GM12878 (cell line): ENCODE data around the gene GEMIN7. TPM values are rescaled to one million over a fixed set of nuclear protein-coding genes. Genes with fewer than 3 reads are reported as not detected.

ENCODE experiments used
- CTCF ChIP-seq, 3 experiments: IDR thresholded peaks in 2 of 3; conservative IDR thresholded peaks in 1 of 3; 2 replicates each; pipeline ENCODE4 v1.5.1; 2011; ENCODE audit warnings: low read depth in 3 of 3, low read length in 3 of 3, mild to moderate bottlenecking in 3 of 3, control low read depth in 2 of 3, moderate library complexity in 2 of 3, inconsistent platforms in 1 of 3, mixed read lengths in 1 of 3; ENCODE audit not compliant: control insufficient read depth in 2 of 3, insufficient read depth in 1 of 3; ENCODE audit errors: extremely low read depth in 1 of 3
- E2F4 ChIP-seq: IDR thresholded peaks from 2 replicates; pipeline ENCODE4 v1.6.1; 2012; ENCODE audit warnings: low read depth, low read length, improper control_type of control experiment
- EGR1 ChIP-seq, 2 experiments: IDR thresholded peaks; 1 replicate in 1 of 2; 2 replicates in 1 of 2; pipeline ENCODE4 v1.6.1; 2011 to 2012; ENCODE audit warnings: low read depth in 2 of 2, low read length in 2 of 2, borderline replicate concordance in 1 of 2, mild to moderate bottlenecking in 1 of 2, moderate library complexity in 1 of 2
- EP300 ChIP-seq, 2 experiments: fragments of 150-350 bp in 1 of 2; IDR thresholded peaks; 2 replicates each; pipeline ENCODE4 v1.6.1; 2011 to 2012; ENCODE audit warnings: low read depth in 2 of 2, low read length in 2 of 2, borderline replicate concordance in 1 of 2, improper control_type of control experiment in 1 of 2, inconsistent platforms in 1 of 2; ENCODE audit not compliant: control insufficient read depth in 1 of 2
- IKZF2 ChIP-seq, 2 experiments: fragments of 450-650 bp; IDR thresholded peaks; 2 replicates each; pipeline ENCODE4 v1.6.1; 2017; ENCODE audit warnings: mild to moderate bottlenecking in 2 of 2, moderate library complexity in 2 of 2
- IRF4 ChIP-seq: IDR thresholded peaks from 2 replicates; pipeline ENCODE4 v1.6.1; 2011; ENCODE audit warnings: low read depth, low read length
- NR2F1 ChIP-seq: fragments of 450-650 bp; conservative IDR thresholded peaks from 2 replicates; pipeline ENCODE4 v1.6.1; 2017; ENCODE audit warnings: mild to moderate bottlenecking
- RAD21 ChIP-seq: IDR thresholded peaks from 2 replicates; pipeline ENCODE4 v1.6.1; 2011; ENCODE audit warnings: mild to moderate bottlenecking, low read depth, low read length, moderate library complexity; ENCODE audit not compliant: insufficient read depth
- SKIL ChIP-seq: fragments of 450-650 bp; IDR thresholded peaks from 2 replicates; pipeline ENCODE4 v1.6.1; 2017; ENCODE audit warnings: mild to moderate bottlenecking, low read depth, inconsistent platforms; ENCODE audit not compliant: poor library complexity, severe bottlenecking
- SMAD1 ChIP-seq: fragments of 450-650 bp; IDR thresholded peaks from 2 replicates; pipeline ENCODE4 v1.6.1; 2018; ENCODE audit warnings: mild to moderate bottlenecking, low read depth; ENCODE audit not compliant: partially characterized antibody
- SREBF1 ChIP-seq: IDR thresholded peaks from 2 replicates; pipeline ENCODE4 v1.6.1; 2012; ENCODE audit warnings: mild to moderate bottlenecking, low read length
- SUPT20H ChIP-seq: IDR thresholded peaks from 2 replicates; pipeline ENCODE4 v1.6.1; 2011; ENCODE audit warnings: low read depth, mild to moderate bottlenecking, low read length, moderate library complexity, borderline replicate concordance; ENCODE audit not compliant: control insufficient read depth
- ZBTB4 ChIP-seq: fragments of 450-650 bp; formaldehyde crosslinking; IDR thresholded peaks from 2 replicates; pipeline ENCODE4 v1.4.0; 2022; ENCODE audit warnings: mild to moderate bottlenecking, moderate library complexity
- ZNF24 ChIP-seq: fragments of 450-650 bp; IDR thresholded peaks from 2 replicates; pipeline ENCODE4 v1.6.1; 2017; ENCODE audit warnings: antibody characterized with exemption, mild to moderate bottlenecking
- ZNF687 ChIP-seq: fragments of 450-650 bp; IDR thresholded peaks from 2 replicates; pipeline ENCODE4 v1.6.1; 2017; ENCODE audit warnings: mild to moderate bottlenecking, moderate library complexity
- polyA plus RNA-seq, 11 experiments: library from polyadenylated mRNA; depleted of rRNA in 4 of 11; unstranded in 6 of 11; stranded (reverse) in 5 of 11; fragments of >200 nt; fragmentation: Nextera tagmentation in 4 of 11; fragmentation: Illumina TruSeq in 1 of 11; extraction: Ambion mirVana in 4 of 11; extraction: Trizol in 1 of 11; gene quantifications; 1 replicate in 1 of 11; 2 replicates in 10 of 11; pipeline versions ENCODE4 v1.2.1 to v1.2.3, GENCODE V29; 2011 to 2016; ENCODE audit warnings: inconsistent platforms in 2 of 11, missing spikeins in 2 of 11, low read depth in 1 of 11
- total RNA-seq, 4 experiments: library from RNA; depleted of rRNA in 3 of 4; stranded (reverse); fragments of >200 nt in 3 of 4; fragmentation: Illumina TruSeq in 1 of 4; extraction: Trizol in 1 of 4; gene quantifications; 2 replicates each; pipeline versions ENCODE4 v1.2.1 to v1.2.3, GENCODE V29; 2013 to 2021

Gene GEMIN7
- total and polyA plus RNA-seq, 10 of the 15 experiments (the other 5 are each of a cell fraction or from before 2014, with no cell fraction given) = 21.1 to 76.7 (median 44.9) TPM

GRCh38 chr19:45137179-45137761 is 58.2 kb downstream of the GEMIN7 start (continued):
- TF ChIP-seq SKIL (peak; percentile 72), EP300 (IDR thresholded peaks at IDR 0.05; ENCODE audit: borderline replicate concordance in 1 of 2, control insufficient read depth in 1 of 2, low read depth in 2 of 2, low read length in 2 of 2) (peak in 1 of 2 experiments; percentile 81; a peak in 2 of 4 replicates), ZBTB4 (CRISPR knock-in tag) (no peak), IKZF2 (IDR thresholded peaks at IDR 0.05) (peak; percentile 95 to 96), E2F4 (no peak), SREBF1 (no peak), CTCF (IDR thresholded peaks at IDR 0.05 in 2 of 3, conservative IDR thresholded peaks at IDR 0.05 in 1 of 3; ENCODE audit: control insufficient read depth in 2 of 3, extremely low read depth in 1 of 3, insufficient read depth in 1 of 3, low read depth in 3 of 3, low read length in 3 of 3) (peak in 2 of 3 experiments; percentile 14 to 29; a peak in 2 of 6 replicates), ZNF24 (0 out of 2 replicates have a peak, but pooled peaks have one; percentile 19), SMAD1 (no peak), SUPT20H (no peak), NR2F1 (peak; percentile 35; the same call in 1 of the 2 replicates), RAD21 (no peak), EGR1 (IDR thresholded peaks at IDR 0.05; ENCODE audit: borderline replicate concordance in 1 of 2, low read depth in 2 of 2, low read length in 2 of 2) (no peak), ZNF687 (peak; percentile 77), IRF4 (peak; percentile 58; the same call in 1 of the 2 replicates)
